GM18907 (cell line): Measurements from ENCODE around the gene PFN4.
"Not testable (repeated sequence)": the region's sequence is repeated elsewhere in the genome, so short reads cannot be mapped to it uniquely, and the experiment has no call there.

ENCODE experiments used
- ATAC-seq: cut with Tn5 transposase; IDR thresholded peaks from one replicate; pipeline ENCODE4 v1.9.1; 2021; ENCODE audit warnings: mild to moderate bottlenecking, moderate library complexity; ENCODE audit not compliant: unreplicated experiment

Gene PFN4

DNA sequence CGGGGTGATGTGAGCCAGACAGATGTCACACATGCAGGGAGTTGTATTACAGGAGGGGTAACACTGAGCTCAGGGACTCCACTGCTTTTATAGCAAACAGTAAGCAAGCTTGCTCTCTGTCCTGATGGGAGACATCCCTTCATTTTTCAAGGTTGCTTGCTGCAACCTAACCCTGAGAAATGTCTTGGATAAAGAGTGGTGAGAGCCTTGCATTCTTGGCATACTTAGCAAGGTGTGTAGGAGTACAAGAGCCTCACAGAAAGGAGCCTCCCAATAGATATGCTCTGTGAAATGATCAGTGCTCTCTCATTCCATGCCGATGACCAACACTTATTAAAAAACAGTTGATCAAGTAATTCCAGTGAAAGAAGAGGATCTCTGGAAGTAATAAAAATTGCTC is 8.1 kb downstream of the PFN4 start:
- no peak for ATAC-seq

DNA sequence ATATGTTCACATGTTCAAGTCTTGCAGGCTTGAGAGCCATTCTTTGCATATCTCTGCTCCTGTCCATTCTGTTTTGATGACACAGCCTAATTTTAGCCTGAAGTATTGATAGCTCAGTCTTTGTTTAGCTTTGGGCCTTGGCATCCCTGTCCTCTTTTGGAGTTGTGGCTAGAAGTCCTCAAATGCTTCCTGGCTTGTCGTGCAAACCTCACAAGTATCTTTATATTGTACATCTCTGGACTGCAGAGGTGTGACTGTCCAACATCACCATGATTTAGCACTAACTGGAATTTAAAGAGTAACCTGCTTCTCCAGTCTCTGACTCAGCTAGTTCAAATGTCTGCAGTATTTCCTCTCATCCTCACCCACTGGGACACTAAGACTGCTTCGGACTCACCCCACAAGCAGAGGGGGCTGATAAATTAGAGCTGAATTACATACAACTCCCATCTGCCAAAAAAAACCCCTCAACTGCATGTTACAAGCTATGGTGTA is 11.7 kb downstream of the PFN4 start:
- ATAC-seq, result no peak

GRCh38 chr2:24110660-24111303 is 12.4 kb downstream of the PFN4 start:
- ATAC-seq, result no peak

DNA sequence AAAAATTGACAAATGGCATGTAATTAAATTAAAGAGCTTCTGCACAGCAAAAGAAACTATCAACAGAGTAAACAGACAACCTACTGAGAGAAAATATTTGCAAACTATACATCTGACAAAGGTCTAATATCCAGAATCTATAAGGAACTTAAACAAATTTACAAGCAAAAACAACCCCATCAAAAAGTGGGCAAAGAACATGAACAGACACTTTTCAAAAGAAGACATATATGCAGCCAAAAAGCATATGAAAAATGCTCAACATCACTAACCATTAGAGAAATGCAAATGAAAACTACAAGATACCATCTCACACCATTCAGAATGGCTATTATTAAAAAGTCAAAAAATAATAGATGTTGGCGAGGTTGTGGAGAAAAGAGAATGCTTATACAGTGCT is 13.7 kb downstream of the PFN4 start:
- ATAC-seq, result not testable (repeated sequence)

DNA sequence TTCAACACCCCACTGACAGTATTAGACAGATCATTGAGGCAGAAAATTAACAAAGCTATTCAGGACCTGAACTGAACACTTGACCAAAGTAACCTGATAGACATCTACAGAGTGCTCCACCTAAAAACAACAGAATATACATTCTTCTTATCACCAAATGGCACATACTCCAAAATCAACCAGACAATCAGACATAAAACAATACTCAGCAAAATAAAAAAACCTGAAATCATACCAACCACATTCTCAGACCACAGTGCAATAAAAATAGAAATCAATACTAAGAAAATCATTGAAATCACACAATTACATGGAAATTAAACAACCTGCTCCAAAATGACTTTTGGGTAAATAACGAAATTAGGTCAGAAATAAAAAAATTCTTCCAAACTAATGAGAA is 15.8 kb downstream of the PFN4 start:
- no peak for ATAC-seq

DNA sequence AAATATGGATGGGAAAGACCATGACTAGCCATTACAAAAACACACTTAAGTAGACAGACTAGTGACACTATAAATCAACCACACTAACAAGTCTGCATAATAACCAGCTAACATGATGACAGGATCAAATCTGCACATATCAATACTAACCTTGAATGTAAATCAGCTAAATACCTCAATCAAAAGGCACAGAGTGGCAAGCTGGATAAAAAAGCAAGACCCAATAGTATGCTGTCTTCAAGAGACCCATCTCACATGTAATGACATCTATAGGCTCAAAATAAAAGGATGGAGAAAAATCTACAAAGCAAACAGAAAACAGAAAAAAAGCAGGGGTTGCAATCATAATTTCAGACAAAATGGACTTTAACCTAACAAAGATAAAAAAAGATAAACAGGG is 16.3 kb downstream of the PFN4 start:
- ATAC-seq, result no peak

DNA sequence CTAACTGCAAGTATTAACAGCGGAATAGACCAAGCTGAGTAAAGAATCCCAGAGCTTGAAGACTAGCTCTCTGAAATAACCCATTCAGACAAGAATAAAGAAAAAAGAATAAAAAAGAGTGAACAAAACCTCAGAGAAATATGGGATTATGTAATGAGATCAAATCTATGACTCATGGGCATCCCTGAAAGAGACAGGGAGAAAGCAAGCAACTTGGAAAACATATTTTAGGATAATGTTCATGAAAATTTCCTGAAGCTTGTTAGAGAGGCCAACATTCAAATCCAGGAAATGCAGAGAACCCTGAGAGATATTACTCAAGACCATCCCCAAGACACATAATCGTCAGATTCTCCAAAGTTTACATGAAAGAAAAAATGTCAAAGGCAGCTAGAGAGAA is 17.3 kb downstream of the PFN4 start:
- no peak for ATAC-seq

DNA sequence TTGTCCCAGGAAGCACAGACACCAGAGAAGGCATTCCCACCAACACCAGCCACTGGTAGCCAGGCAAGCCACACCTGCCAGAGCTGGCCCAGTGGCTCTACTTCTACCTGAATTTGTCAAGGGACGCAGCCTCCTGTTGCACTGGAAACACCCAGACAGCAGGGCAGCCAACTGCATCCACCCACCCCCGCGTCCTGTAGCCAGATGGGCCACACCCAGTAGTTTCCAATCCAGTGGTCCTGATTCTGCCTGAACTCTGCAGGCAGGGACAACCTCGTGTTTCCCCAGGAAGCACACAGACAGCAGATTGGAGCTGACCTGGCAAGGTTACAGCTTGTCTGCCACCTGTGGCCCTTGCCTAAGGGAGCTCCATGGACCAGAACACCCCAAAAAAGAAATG is 18.2 kb downstream of the PFN4 start:
- no peak for ATAC-seq

DNA sequence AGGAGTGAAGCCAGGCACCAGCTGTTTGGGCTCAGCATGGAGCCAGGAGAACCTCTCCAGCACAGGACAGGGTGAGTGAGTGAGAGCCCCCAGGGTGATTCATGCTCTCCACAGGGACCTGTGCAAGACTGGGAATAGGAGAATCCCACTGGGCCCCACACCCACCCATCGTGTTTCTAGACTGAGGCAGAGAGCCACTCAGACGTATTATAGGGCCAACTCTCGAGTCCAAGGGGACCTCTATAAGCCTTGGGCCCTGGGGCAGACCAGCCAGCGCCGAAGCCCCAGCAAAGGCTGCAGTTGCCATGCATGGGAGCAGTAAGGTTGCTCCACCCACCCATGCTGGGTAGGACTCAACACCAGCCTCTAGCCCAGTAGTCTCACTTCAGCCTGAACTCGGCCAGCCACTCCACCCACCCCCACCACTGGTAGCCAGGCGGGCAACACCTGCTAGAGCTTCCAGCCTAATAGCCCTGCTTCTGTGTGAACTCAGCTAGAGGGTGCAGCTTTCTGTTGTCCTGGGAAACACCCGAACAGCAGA is 19.0 kb downstream of the PFN4 start:
- ATAC-seq, result no peak

- ATAC-seq, result no peak
These were observed 20.5 kb downstream of the PFN4 start for GRCh38 chr2:24102677-24103076.

DNA sequence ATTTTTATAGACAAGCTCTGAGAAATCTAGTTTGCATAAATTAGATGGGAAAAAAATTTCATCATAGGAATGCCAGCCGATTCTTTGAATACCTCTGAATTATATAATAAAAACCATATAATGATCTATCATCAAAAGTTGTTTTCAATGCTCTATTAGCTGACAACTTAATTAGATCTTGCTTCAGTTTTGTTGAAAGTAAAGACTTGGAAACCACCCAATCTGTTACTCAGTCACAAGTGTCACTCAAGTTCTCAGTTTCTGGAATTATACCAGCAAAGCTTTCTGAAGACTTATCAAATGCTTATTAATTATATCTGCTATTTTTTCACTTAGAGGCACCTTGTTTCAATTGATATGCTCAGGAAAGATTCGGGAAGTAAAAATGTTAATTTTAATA is 21.1 kb downstream of the PFN4 start:
- ATAC-seq, result no peak

DNA sequence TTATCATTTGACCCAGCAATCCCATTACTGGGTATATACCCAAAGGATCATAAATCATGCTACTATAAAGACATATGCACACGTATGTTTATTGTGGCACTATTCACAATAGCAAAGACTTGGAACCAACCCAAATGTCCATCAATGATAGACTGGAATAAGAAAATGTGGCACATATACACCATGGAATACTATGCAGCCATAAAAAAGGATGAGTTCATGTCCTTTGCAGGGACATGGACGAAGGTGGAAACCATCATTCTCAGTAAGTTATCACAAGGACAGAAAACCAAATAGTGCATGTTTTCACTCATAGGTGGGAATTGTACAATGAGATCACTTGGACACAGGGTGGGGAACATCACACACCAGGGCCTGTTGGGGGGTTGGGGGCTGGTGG is 22.4 kb downstream of the PFN4 start:
- not testable (repeated sequence) for ATAC-seq

GRCh38 chr2:24095171-24095677 is 27.9 kb downstream of the PFN4 start:
- not testable (repeated sequence) for ATAC-seq

DNA sequence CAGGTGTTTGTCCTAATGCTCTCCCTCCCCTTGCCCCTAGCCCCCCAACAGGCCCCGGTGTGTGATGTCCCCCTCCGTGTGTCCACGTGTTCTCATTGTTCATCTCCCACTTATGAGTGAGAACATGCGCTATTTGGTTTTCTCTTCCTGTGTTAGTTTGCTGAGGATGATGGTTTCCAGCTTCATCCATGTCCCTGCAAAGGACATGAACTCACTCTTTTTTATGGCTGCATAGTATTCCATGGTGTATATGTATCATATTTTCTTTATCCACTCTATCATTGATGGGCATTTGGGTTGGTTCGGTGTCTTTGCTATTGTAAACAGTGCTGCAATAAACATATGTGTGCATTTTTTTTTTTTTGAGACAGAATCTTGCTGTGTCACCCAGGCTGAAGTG is 29.9 kb downstream of the PFN4 start:
- ATAC-seq, result not testable (repeated sequence)

GRCh38 chr2:24088821-24089359 is 34.2 kb downstream of the PFN4 start:
- no peak for ATAC-seq

DNA sequence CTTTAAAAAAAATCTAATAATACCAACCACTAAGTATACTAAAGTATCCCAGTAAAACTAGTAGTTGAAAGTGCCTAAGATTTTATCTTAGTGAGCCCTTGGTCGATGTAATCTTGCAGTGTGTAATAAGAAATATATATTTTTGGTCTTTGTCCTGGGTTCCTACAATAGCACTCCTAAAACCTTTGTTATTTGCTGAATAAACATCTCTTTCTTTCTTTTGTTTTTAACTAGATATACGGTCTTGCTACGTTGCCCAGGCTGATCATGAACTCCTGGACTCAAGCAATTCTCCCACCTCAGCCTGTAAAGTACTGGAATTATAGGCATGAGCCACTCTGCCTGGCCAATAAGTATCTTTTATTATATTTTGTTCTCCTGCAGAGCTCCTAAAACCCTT is 36.1 kb downstream of the PFN4 start:
- no peak for ATAC-seq

DNA sequence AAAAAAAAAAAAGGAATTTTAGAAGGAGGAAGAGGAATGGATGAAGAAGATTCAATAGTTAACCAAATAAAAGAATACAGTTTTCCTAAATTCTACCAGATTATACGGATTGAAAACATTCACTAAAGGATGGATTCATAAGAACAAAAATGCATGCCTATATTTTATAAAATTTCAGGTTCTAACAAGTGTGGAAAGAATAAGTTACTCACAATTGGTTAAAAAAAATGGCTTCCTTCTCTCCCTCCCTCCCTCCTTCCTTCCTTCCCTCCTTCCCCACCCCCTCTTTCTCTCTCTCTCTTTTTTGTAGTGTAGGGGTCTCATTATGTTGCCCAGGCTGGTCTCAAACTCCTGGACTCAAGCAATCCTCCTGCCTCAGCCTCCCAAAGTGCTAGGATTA is 36.9 kb downstream of the PFN4 start:
- no peak for ATAC-seq

DNA sequence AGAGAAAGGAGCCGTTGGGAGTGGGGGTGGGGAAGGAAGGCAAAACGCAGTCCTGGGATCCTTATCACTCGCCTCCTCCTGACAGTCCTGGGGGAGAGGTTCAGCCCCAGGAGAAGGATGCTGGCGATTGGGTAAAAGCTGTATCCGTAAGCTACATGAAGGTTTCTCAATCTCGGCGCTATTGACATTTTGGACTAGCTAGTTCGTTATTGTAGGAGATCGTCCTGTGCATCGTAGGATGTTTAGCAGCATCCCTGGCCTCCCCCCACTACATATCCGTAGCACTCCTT is 38.0 kb downstream of the PFN4 start:
- no peak for ATAC-seq

DNA sequence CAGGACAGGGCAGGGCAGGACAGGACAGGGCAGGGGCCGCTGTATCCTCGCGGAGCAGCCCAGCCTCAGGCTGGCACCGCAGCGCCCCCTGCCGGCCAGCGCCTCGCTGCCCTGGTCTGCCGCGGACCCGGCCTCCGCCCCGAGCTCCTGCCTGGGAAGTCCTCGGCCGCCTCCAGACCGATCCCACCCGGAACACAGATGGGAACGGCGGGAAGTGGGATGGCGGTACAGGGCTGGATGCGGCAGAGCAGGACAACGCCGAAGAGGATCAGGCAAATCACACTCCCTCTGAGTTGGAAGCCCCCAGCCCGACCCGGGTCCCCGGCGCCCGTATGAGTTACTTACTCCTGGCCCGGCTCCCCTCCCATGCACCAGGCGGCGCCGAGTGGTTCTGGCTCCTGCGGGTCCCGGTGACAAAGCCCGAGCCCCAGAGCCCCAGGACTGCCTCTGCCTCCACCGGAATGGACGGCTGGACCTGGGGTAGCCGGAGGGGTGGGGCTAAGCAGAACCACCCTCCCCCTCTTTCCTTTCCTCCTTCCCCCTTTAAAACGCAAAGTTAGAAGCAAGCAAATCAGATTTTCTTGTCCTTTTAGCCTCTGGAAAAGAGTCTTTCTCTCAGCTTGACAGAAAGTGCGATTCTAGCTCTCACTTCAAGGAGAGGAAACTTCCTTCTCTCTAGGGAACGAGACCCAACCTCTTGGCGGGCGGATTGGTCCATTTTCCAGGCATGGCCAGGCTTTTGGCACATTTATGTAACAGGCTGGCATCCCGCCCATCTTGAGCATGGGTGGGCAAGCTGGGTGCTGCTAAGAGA is 38.5 kb downstream of the PFN4 start, which contains the start of gene TP53I3:
TP53I3 (minus strand) TSS at position 449 of the 814 bp plus-strand sequence. CDS start 508 bp downstream, outside the sequence.
- ATAC-seq, result peak; percentile 79

DNA sequence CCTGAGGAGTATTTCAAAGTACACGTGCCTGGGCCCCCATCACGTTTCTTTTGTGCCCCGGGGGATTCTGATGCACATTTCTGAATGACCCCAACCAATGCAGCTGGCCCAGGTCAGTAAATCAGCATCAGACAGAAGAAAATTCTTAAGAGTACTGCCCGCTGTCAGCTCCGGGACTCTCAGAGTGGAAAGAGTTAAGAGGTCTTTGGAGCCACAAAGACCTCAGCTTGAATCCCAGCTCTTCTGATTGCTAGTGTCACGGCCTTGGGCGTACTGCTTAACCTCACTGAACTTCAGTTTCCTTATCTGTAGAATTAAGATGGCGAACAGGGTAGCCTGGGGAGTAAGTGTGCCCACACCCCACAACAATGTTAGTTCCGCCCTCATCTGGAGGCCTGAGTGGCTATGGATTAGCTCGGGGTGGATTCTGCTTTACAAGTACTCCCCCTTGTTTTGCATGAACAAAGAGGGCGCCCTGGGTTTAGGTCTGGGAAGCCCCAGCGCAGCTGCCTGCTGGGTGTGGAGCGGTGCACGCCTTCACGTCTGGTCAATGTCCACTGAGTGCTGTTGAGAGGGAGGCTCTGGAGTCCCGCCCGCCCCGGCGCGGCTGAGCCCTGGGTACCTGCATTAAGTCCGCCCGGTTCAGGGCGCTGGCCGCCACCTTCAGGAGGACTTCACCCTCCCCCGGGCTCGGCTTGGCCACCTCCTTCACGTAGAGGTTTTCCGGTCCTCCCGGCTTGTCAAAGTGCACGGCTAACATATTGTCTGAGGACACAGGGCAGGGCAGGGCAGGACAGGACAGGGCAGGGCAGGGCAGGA is 39.4 kb downstream of the PFN4 start:
- ATAC-seq, result peak; percentile 79
